SK-N-SH (cell line): ENCODE measurements around the gene COP1. TPM values are rescaled to one million over a fixed set of nuclear protein-coding genes. Genes with fewer than 3 reads are reported as not detected.

Experiments
- CTCF ChIA-PET: fragments of 300-600, 350-600 bp; formaldehyde crosslinking; extraction: SDS; loops from one replicate; lab custom pipeline; 2021; lab: Yijun Ruan, JAX
- POLR2A ChIA-PET: fragments of 350-600 bp; sonication (Branson Sonifier 250); formaldehyde crosslinking; extraction: SDS; loops from one replicate; lab custom pipeline; 2020; ENCODE audit warnings: antibody characterized with exemption, inconsistent platforms; lab: Yijun Ruan, JAX
- DNase-seq: peaks from one replicate; pipeline ENCODE4 v3.0.0; 2012
- H2AFZ ChIP-seq: fragments of 200-600 bp; sonication (generic); 2 replicates; pipeline ENCODE4 v1.8.1; 2016; ENCODE audit warnings: antibody characterized with exemption, mild to moderate bottlenecking, low read depth
- H3F3A ChIP-seq: fragments of 200-600 bp; sonication (generic); replicated peaks from 2 replicates; pipeline ENCODE3; 2016; ENCODE audit warnings: antibody characterized with exemption, mild to moderate bottlenecking; ENCODE audit not compliant: insufficient read depth
- H3K27ac ChIP-seq, 2 experiments: fragments of 200-500 bp in 1 of 2; fragments of 200-600 bp in 1 of 2; sonication (Bioruptor generic) in 1 of 2; sonication (generic), shearing (Covaris generic) in 1 of 2; 2 replicates each; pipeline versions ENCODE4 v1.5.1 to v1.6.1; 2014 to 2016; ENCODE audit warnings: low read depth in 2 of 2, inconsistent platforms in 1 of 2, low read length in 1 of 2, mild to moderate bottlenecking in 1 of 2, mixed read lengths in 1 of 2
- H3K27me3 ChIP-seq: fragments of 200-600 bp; sonication (generic), shearing (Covaris generic); 2 replicates; pipeline ENCODE4 v1.6.1; 2016; ENCODE audit warnings: mixed run types; ENCODE audit not compliant: insufficient read depth
- H3K36me3 ChIP-seq, 2 experiments: fragments of 200-500 bp in 1 of 2; fragments of 200-600 bp in 1 of 2; sonication (Bioruptor generic) in 1 of 2; sonication (generic) in 1 of 2; replicated peaks in 1 of 2; 2 replicates each; pipeline versions ENCODE3 to v1.5.1; 2014 to 2016; ENCODE audit warnings: low read length in 1 of 2, mild to moderate bottlenecking in 1 of 2; ENCODE audit not compliant: insufficient read depth in 2 of 2, control insufficient read depth in 1 of 2
- H3K4me1 ChIP-seq, 2 experiments: fragments of 200-500 bp in 1 of 2; fragments of 200-600 bp in 1 of 2; sonication (Bioruptor generic) in 1 of 2; sonication (generic), shearing (Covaris generic) in 1 of 2; 2 replicates each; pipeline versions ENCODE4 v1.5.1 to v1.6.1; 2014 to 2016; ENCODE audit warnings: low read depth in 1 of 2, low read length in 1 of 2, mixed run types in 1 of 2; ENCODE audit not compliant: insufficient read depth in 2 of 2, control insufficient read depth in 1 of 2
- H3K4me2 ChIP-seq: fragments of 200-600 bp; sonication (generic), shearing (Covaris generic); 2 replicates; pipeline ENCODE4 v1.6.1; 2017; ENCODE audit warnings: mixed run types
- H3K4me3 ChIP-seq, 2 experiments: fragments of 200-500 bp in 1 of 2; fragments of 200-600 bp in 1 of 2; sonication (Bioruptor generic) in 1 of 2; sonication (generic), shearing (Covaris generic) in 1 of 2; 2 replicates each; pipeline versions ENCODE4 v1.5.1 to v1.8.1; 2014 to 2016; ENCODE audit warnings: low read depth in 2 of 2, inconsistent platforms in 1 of 2, low read length in 1 of 2, mild to moderate bottlenecking in 1 of 2, mixed read lengths in 1 of 2, moderate library complexity in 1 of 2
- H3K79me2 ChIP-seq: fragments of 200-600 bp; sonication (generic); 2 replicates; pipeline ENCODE4 v1.8.1; 2017; ENCODE audit warnings: mild to moderate bottlenecking; ENCODE audit not compliant: insufficient read depth
- H3K9ac ChIP-seq: fragments of 200-600 bp; sonication (generic); 2 replicates; pipeline ENCODE4 v1.6.1; 2017; ENCODE audit warnings: mixed run types
- H3K9me2 ChIP-seq: fragments of 200-600 bp; sonication (generic); 2 replicates; pipeline ENCODE4 v1.6.1; 2017; ENCODE audit warnings: mixed run types
- H3K9me3 ChIP-seq: fragments of 200-600 bp; sonication (generic); 2 replicates; pipeline ENCODE4 v1.6.1; 2017; ENCODE audit warnings: mixed run types, mild to moderate bottlenecking, moderate library complexity
- H4K20me1 ChIP-seq: fragments of 200-600 bp; sonication (generic); 2 replicates; pipeline ENCODE4 v1.6.1; 2017; ENCODE audit warnings: mild to moderate bottlenecking, mixed run types; ENCODE audit not compliant: insufficient read depth
- ELF1 ChIP-seq: IDR thresholded peaks from 2 replicates; pipeline ENCODE4 v1.4.0; 2012
- EZH2phosphoT487 ChIP-seq: fragments of 200-600 bp; sonication (generic); IDR thresholded peaks from 2 replicates; pipeline ENCODE4 v1.6.1; 2017; ENCODE audit warnings: low read depth, mixed run types, mild to moderate bottlenecking, antibody characterized with exemption, moderate library complexity, borderline replicate concordance
- FOSL2 ChIP-seq: IDR thresholded peaks from 2 replicates; pipeline ENCODE4 v1.4.0; 2012; ENCODE audit warnings: low read depth, mild to moderate bottlenecking, moderate library complexity, borderline replicate concordance
- FOXJ3 ChIP-seq: sonication (generic); formaldehyde crosslinking; IDR thresholded peaks from 2 replicates; pipeline ENCODE4 v1.5.1; 2020; ENCODE audit warnings: mild to moderate bottlenecking, missing genetic modification reagents
- FOXM1 ChIP-seq: IDR thresholded peaks from 2 replicates; pipeline ENCODE4 v1.4.0; 2012; ENCODE audit warnings: low read depth, mild to moderate bottlenecking
- GATA2 ChIP-seq: sonication (generic); formaldehyde crosslinking; IDR thresholded peaks from 2 replicates; pipeline ENCODE4 v1.5.0; 2020; ENCODE audit warnings: mild to moderate bottlenecking, missing genetic modification reagents
- JUND ChIP-seq: IDR thresholded peaks from 2 replicates; pipeline ENCODE4 v1.4.0; 2012
- MXI1 ChIP-seq: IDR thresholded peaks from 2 replicates; pipeline ENCODE4 v1.6.1; 2012; ENCODE audit warnings: mild to moderate bottlenecking, low read depth, low read length, improper control_type of control experiment
- NRF1 ChIP-seq: IDR thresholded peaks from 2 replicates; pipeline ENCODE4 v1.6.1; 2012; ENCODE audit warnings: low read depth, mild to moderate bottlenecking, low read length
- RAD21 ChIP-seq: IDR thresholded peaks from 2 replicates; pipeline ENCODE4 v1.6.1; 2012; ENCODE audit warnings: mild to moderate bottlenecking, low read length
- RXRA ChIP-seq: IDR thresholded peaks from 2 replicates; pipeline ENCODE4 v1.4.0; 2012; ENCODE audit warnings: low read depth, mild to moderate bottlenecking, borderline replicate concordance
- SIN3A ChIP-seq: IDR thresholded peaks from 2 replicates; pipeline ENCODE4 v1.6.1; 2012; ENCODE audit warnings: low read depth, mild to moderate bottlenecking, low read length, moderate library complexity, borderline replicate concordance
- TAF1 ChIP-seq: IDR thresholded peaks from 2 replicates; pipeline ENCODE4 v1.6.1; 2012; ENCODE audit warnings: low read depth, mild to moderate bottlenecking, low read length, moderate library complexity, borderline replicate concordance
- WGBS: methylation state at CpG from one replicate; pipeline ENCODE4 v1.1.6; 2017; ENCODE audit warnings: low lambda C conversion rate; 5-methylcytosine and 5-hydroxymethylcytosine counted together
- polyA plus RNA-seq, 3 experiments: library from polyadenylated mRNA; depleted of rRNA; stranded (reverse); fragments of >200 nt; gene quantifications; 2 replicates each; pipeline ENCODE4 v1.2.3, GENCODE V29; 2012
- TF ChIP-seq, protein P1 (sequence below): IDR thresholded peaks from 2 replicates; pipeline ENCODE4 v1.4.0; 2012; ENCODE audit warnings: low read depth, borderline replicate concordance
- TF ChIP-seq, protein P2 (sequence below): fragments of 150-350 bp; IDR thresholded peaks from 2 replicates; pipeline ENCODE4 v1.6.1; 2017; ENCODE audit warnings: antibody characterized with exemption, low read length, low read depth, borderline replicate concordance
- TF ChIP-seq, protein P3 (sequence below): IDR thresholded peaks from 2 replicates; pipeline ENCODE4 v1.4.0; 2012; ENCODE audit warnings: low read depth
- TF ChIP-seq, protein P4 (sequence below): IDR thresholded peaks from 2 replicates; pipeline ENCODE4 v1.6.1; 2012; ENCODE audit warnings: mild to moderate bottlenecking, low read depth, low read length, moderate library complexity
- TF ChIP-seq, protein P5 (sequence below): IDR thresholded peaks from 2 replicates; pipeline ENCODE4 v1.4.0; 2012; ENCODE audit warnings: low read depth, borderline replicate concordance

COP1 gene
- polyA plus RNA-seq, 1 of the 3 experiments (the other 2 are of a cell fraction) = 10.3 TPM

DNA sequence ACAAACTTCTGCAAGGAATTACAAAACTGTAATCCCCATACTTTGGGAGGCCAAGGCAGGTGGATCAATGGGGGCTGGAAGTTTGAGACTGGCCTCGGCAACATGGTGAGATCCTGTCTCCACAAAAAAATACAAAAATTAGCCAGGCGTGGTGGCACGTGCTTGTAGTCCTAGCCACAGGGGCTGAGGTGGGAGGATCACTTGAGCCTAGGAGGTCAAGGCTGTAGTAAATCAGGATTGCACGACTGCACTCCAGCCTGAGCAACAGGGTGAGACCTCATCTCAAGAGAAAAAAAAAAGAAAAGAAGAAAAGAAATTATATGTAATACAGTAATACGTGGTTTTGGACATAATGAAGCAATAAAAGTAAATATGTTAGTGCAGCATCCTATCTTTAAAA, 138.2 kb downstream of the COP1 start:
- Histone ChIP-seq H3F3A (peaks cover 6% of the 10 kb centered on the region), H3K79me2 (peaks cover 8% of the 10 kb centered on the region; the same call in 1 of the 2 replicates), H3K9me3 (no peaks in the 10 kb centered on the region), H3K9ac (no peak overlapping the region), H3K4me2 (no peak overlapping the region), H3K36me3 (peaks cover 5 to 8% of the 10 kb centered on the region in 2 experiments), H3K4me1 (no peaks in the 10 kb centered on the region; a peak in 1 of 4 replicates), H3K27me3 (no peaks in the 10 kb centered on the region), H2AFZ (no peak overlapping the region), H3K4me3 (no peak overlapping the region), H4K20me1 (no peaks in the 10 kb centered on the region), H3K9me2 (no peaks in the 10 kb centered on the region), H3K27ac (no peak overlapping the region)
- no peak for DNase-seq
- TF ChIP-seq TAF1 (no peak), FOXM1 (no peak), FOSL2 (no peak), MXI1 (no peak), RXRA (no peak), RAD21 (no peak), JUND (no peak), ELF1 (no peak), SIN3A (no peak), EZH2phosphoT487 (no peak), GATA2 (CRISPR knock-in tag) (no peak), FOXJ3 (CRISPR knock-in tag) (no peak)
- TF ChIP-seq, protein P1, sequence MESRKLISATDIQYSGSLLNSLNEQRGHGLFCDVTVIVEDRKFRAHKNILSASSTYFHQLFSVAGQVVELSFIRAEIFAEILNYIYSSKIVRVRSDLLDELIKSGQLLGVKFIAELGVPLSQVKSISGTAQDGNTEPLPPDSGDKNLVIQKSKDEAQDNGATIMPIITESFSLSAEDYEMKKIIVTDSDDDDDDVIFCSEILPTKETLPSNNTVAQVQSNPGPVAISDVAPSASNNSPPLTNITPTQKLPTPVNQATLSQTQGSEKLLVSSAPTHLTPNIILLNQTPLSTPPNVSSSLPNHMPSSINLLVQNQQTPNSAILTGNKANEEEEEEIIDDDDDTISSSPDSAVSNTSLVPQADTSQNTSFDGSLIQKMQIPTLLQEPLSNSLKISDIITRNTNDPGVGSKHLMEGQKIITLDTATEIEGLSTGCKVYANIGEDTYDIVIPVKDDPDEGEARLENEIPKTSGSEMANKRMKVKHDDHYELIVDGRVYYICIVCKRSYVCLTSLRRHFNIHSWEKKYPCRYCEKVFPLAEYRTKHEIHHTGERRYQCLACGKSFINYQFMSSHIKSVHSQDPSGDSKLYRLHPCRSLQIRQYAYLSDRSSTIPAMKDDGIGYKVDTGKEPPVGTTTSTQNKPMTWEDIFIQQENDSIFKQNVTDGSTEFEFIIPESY = no peak
- TF ChIP-seq, protein P2, sequence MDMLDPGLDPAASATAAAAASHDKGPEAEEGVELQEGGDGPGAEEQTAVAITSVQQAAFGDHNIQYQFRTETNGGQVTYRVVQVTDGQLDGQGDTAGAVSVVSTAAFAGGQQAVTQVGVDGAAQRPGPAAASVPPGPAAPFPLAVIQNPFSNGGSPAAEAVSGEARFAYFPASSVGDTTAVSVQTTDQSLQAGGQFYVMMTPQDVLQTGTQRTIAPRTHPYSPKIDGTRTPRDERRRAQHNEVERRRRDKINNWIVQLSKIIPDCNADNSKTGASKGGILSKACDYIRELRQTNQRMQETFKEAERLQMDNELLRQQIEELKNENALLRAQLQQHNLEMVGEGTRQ = no peak
- TF ChIP-seq, protein P3, sequence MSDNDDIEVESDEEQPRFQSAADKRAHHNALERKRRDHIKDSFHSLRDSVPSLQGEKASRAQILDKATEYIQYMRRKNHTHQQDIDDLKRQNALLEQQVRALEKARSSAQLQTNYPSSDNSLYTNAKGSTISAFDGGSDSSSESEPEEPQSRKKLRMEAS = no peak
- 93% methylated on average over 5 of the region's 5 CpGs for WGBS
- POLR2A ChIA-PET = no interaction called here
- CTCF ChIA-PET = interaction anchor here (1.3 to 4.0 kb wide), 2 partner anchors 181 to 695 kb away, joined by 4 to 30 read pairs; no protein-coding TSS in a partner anchor

DNA sequence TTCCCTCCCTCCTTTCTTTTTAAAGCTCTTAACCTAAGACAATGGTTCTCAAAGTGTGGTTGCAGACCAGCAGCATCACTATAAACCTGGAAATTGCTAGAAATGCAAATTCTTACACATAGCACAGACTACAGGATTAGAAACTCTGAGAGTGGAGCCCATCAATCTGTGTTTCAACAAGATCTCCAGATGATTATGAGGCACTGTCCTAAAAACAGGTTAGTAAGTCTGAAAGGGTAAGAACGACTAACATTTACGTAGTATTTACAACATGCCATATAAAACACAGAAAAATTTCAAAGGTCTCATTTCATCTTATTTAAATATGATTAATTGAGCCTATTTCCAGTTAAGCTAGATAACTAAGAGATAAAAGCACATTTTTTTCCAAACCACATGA, 138.8 kb downstream of the COP1 start:
- Histone ChIP-seq H4K20me1 (no peaks in the 10 kb centered on the region), H3K9me2 (no peaks in the 10 kb centered on the region), H3K27me3 (no peaks in the 10 kb centered on the region), H2AFZ (no peak overlapping the region), H3K4me1 (no peaks in the 10 kb centered on the region; a peak in 1 of 4 replicates), H3F3A (peaks cover 2% of the 10 kb centered on the region), H3K36me3 (peaks cover 5 to 7% of the 10 kb centered on the region in 2 experiments), H3K79me2 (peaks cover 8% of the 10 kb centered on the region; the same call in 1 of the 2 replicates), H3K9ac (no peak overlapping the region), H3K27ac (no peak overlapping the region), H3K4me2 (no peak overlapping the region), H3K4me3 (no peak overlapping the region), H3K9me3 (no peaks in the 10 kb centered on the region)
- ChIA-PET POLR2A (no interaction called here), CTCF (interaction anchor here (1.2 to 1.3 kb wide), 2 partner anchors 180 to 916 kb away, joined by 3 to 4 read pairs; no protein-coding TSS in a partner anchor)
- no peak for DNase-seq
- WGBS = 95% methylated on average over 2 of the region's 2 CpGs
- no peak for TF ChIP-seq NRF1
- TF ChIP-seq, protein P4, sequence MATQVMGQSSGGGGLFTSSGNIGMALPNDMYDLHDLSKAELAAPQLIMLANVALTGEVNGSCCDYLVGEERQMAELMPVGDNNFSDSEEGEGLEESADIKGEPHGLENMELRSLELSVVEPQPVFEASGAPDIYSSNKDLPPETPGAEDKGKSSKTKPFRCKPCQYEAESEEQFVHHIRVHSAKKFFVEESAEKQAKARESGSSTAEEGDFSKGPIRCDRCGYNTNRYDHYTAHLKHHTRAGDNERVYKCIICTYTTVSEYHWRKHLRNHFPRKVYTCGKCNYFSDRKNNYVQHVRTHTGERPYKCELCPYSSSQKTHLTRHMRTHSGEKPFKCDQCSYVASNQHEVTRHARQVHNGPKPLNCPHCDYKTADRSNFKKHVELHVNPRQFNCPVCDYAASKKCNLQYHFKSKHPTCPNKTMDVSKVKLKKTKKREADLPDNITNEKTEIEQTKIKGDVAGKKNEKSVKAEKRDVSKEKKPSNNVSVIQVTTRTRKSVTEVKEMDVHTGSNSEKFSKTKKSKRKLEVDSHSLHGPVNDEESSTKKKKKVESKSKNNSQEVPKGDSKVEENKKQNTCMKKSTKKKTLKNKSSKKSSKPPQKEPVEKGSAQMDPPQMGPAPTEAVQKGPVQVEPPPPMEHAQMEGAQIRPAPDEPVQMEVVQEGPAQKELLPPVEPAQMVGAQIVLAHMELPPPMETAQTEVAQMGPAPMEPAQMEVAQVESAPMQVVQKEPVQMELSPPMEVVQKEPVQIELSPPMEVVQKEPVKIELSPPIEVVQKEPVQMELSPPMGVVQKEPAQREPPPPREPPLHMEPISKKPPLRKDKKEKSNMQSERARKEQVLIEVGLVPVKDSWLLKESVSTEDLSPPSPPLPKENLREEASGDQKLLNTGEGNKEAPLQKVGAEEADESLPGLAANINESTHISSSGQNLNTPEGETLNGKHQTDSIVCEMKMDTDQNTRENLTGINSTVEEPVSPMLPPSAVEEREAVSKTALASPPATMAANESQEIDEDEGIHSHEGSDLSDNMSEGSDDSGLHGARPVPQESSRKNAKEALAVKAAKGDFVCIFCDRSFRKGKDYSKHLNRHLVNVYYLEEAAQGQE = no peak
- no peak for TF ChIP-seq MXI1
- TF ChIP-seq, protein P1 = no peak
- TF ChIP-seq, protein P5, sequence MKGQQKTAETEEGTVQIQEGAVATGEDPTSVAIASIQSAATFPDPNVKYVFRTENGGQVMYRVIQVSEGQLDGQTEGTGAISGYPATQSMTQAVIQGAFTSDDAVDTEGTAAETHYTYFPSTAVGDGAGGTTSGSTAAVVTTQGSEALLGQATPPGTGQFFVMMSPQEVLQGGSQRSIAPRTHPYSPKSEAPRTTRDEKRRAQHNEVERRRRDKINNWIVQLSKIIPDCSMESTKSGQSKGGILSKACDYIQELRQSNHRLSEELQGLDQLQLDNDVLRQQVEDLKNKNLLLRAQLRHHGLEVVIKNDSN = no peak
